ENCODE data around the gene CEACAM20. TPM values are rescaled to one million over a fixed set of nuclear protein-coding genes. Genes with fewer than 3 reads are reported as not detected.

Gene CEACAM20
- total and polyA plus RNA-seq, 4 experiments from 2014 or later: not detected

- no peak overlapping the region for H3K4me3 Mint-ChIP-seq
- DNase-seq: no peak
These were observed 3.3 kb upstream of the CEACAM20 start for GRCh38 chr19:44532819-44533218.

GRCh38 chr19:44530777-44531176 lies 1.3 kb upstream of the CEACAM20 start:
- Mint-ChIP-seq H3K27ac (no peak overlapping the region), H3K36me3 (peaks cover 0 to 2% of the 10 kb centered on the region in 2 donors), H3K9me3 (peaks cover 8 to 51% (median 25%) of the 10 kb centered on the region in 8 donors)

More at GRCh38 chr19:44532819-44533218, 3.3 kb upstream of the CEACAM20 start:
- POLR2A ChIA-PET (ENCODE audit: partially characterized antibody): interaction anchor here (0.6 kb wide), 1 partner anchor 138 kb away, joined by 3 read pairs; no protein-coding TSS in a partner anchor
- peaks cover 0 to 2% of the 10 kb centered on the region in 2 donors for H3K36me3 Mint-ChIP-seq
- Histone ChIP-seq H3K27ac (ENCODE audit: low read depth, low read length) (no peak overlapping the region), H3K9me3 (ENCODE audit: control insufficient read depth in 1 of 2, low read length in 2 of 2) (no peaks in the 10 kb centered on the region), H3K27me3 (ENCODE audit: insufficient read depth, low read length) (no peaks in the 10 kb centered on the region), H3K4me3 (ENCODE audit: low read length in 2 of 2) (no peak overlapping the region), H3K4me1 (ENCODE audit: insufficient read depth, low read length) (no peaks in the 10 kb centered on the region), H3K36me3 (ENCODE audit: insufficient read depth, low read length) (no peaks in the 10 kb centered on the region)
- intact Hi-C loops (cut with micrococcal nuclease): no loop called here
- peak overlapping the region in 1 of 7 donors; percentile 1 for H3K27ac Mint-ChIP-seq
- H3K9me3 Mint-ChIP-seq: peaks cover 8 to 54% (median 31%) of the 10 kb centered on the region in 8 donors
- H3K4me1 Mint-ChIP-seq: peaks cover 0 to 4% (median 1%) of the 10 kb centered on the region in 4 donors
- CTCF ChIA-PET (ENCODE audit: partially characterized antibody): no interaction called here
- H3K27me3 Mint-ChIP-seq: peaks cover 5 to 18% of the 10 kb centered on the region in 2 donors

GRCh38 chr19:44527554-44527953 lies 1.9 kb downstream of the CEACAM20 start:
- ChIA-PET POLR2A (ENCODE audit: partially characterized antibody) (no interaction called here), CTCF (ENCODE audit: partially characterized antibody) (no interaction called here)
- no peak overlapping the region for H3K27ac Mint-ChIP-seq
- intact Hi-C loops (cut with micrococcal nuclease): no loop called here
- H3K9me3 Mint-ChIP-seq: peaks cover 5 to 49% (median 16%) of the 10 kb centered on the region in 8 donors
- Histone ChIP-seq H3K4me1 (ENCODE audit: insufficient read depth, low read length) (no peaks in the 10 kb centered on the region), H3K9me3 (ENCODE audit: control insufficient read depth in 1 of 2, low read length in 2 of 2) (no peaks in the 10 kb centered on the region), H3K4me3 (ENCODE audit: low read length in 2 of 2) (no peak overlapping the region), H3K36me3 (ENCODE audit: insufficient read depth, low read length) (no peaks in the 10 kb centered on the region), H3K27me3 (ENCODE audit: insufficient read depth, low read length) (no peaks in the 10 kb centered on the region), H3K27ac (ENCODE audit: low read depth, low read length) (no peak overlapping the region)
- H3K36me3 Mint-ChIP-seq: no peaks in the 10 kb centered on the region
- H3K4me1 Mint-ChIP-seq: peaks cover 0 to 4% (median 1%) of the 10 kb centered on the region in 4 donors
- no peak overlapping the region for H3K4me3 Mint-ChIP-seq
- no peak for DNase-seq
- H3K27me3 Mint-ChIP-seq: peaks cover 3 to 20% of the 10 kb centered on the region in 2 donors

More at GRCh38 chr19:44530777-44531176, 1.3 kb upstream of the CEACAM20 start:
- Histone ChIP-seq H3K4me3 (ENCODE audit: low read length in 2 of 2) (no peak overlapping the region), H3K4me1 (ENCODE audit: insufficient read depth, low read length) (no peaks in the 10 kb centered on the region), H3K9me3 (ENCODE audit: control insufficient read depth in 1 of 2, low read length in 2 of 2) (no peaks in the 10 kb centered on the region), H3K27me3 (ENCODE audit: insufficient read depth, low read length) (no peaks in the 10 kb centered on the region), H3K27ac (ENCODE audit: low read depth, low read length) (no peak overlapping the region), H3K36me3 (ENCODE audit: insufficient read depth, low read length) (no peaks in the 10 kb centered on the region)
- Mint-ChIP-seq H3K27me3 (peaks cover 5 to 19% of the 10 kb centered on the region in 2 donors), H3K4me3 (no peak overlapping the region), H3K4me1 (peaks cover 0 to 4% (median 1%) of the 10 kb centered on the region in 4 donors)
- ChIA-PET POLR2A (ENCODE audit: partially characterized antibody) (no interaction called here), CTCF (ENCODE audit: partially characterized antibody) (no interaction called here)
- no peak for DNase-seq
- intact Hi-C loops (cut with micrococcal nuclease): no loop called here

GRCh38 chr19:44525721-44526430 lies 3.6 kb downstream of the CEACAM20 start:
- H3K4me3 ChIP-seq (ENCODE audit: low read length in 2 of 2): no peak overlapping the region
- intact Hi-C loops (cut with micrococcal nuclease): no loop called here
- POLR2A ChIA-PET (ENCODE audit: partially characterized antibody): no interaction called here
- Mint-ChIP-seq H3K36me3 (no peaks in the 10 kb centered on the region), H3K27ac (no peak overlapping the region), H3K9me3 (peaks cover 5 to 42% (median 17%) of the 10 kb centered on the region in 8 donors), H3K27me3 (peaks cover 3 to 16% of the 10 kb centered on the region in 2 donors), H3K4me1 (peaks cover 0 to 4% (median 1%) of the 10 kb centered on the region in 4 donors), H3K4me3 (no peak overlapping the region)
- no peaks in the 10 kb centered on the region for H3K36me3 ChIP-seq (ENCODE audit: insufficient read depth, low read length)
- no peak overlapping the region for H3K27ac ChIP-seq (ENCODE audit: low read depth, low read length)
- H3K27me3 ChIP-seq (ENCODE audit: insufficient read depth, low read length): no peaks in the 10 kb centered on the region
- no peaks in the 10 kb centered on the region for H3K4me1 ChIP-seq (ENCODE audit: insufficient read depth, low read length)
- CTCF ChIA-PET (ENCODE audit: partially characterized antibody): no interaction called here
- DNase-seq: no peak
- H3K9me3 ChIP-seq (ENCODE audit: control insufficient read depth in 1 of 2, low read length in 2 of 2): no peaks in the 10 kb centered on the region

- Histone ChIP-seq H3K36me3 (ENCODE audit: insufficient read depth, low read length) (no peaks in the 10 kb centered on the region), H3K4me3 (ENCODE audit: low read length in 2 of 2) (no peak overlapping the region), H3K9me3 (ENCODE audit: control insufficient read depth in 1 of 2, low read length in 2 of 2) (peaks cover 0 to 5% of the 10 kb centered on the region in 2 donors), H3K4me1 (ENCODE audit: insufficient read depth, low read length) (no peaks in the 10 kb centered on the region), H3K27ac (ENCODE audit: low read depth, low read length) (no peak overlapping the region), H3K27me3 (ENCODE audit: insufficient read depth, low read length) (no peaks in the 10 kb centered on the region)
- DNase-seq: no peak
- H3K27ac Mint-ChIP-seq: no peak overlapping the region
- ChIA-PET POLR2A (ENCODE audit: partially characterized antibody) (no interaction called here), CTCF (ENCODE audit: partially characterized antibody) (no interaction called here)
- H3K4me1 Mint-ChIP-seq: no peaks in the 10 kb centered on the region
- intact Hi-C loops (cut with micrococcal nuclease): no loop called here
- H3K4me3 Mint-ChIP-seq: no peak overlapping the region
- peaks cover 1 to 3% of the 10 kb centered on the region in 2 donors for H3K27me3 Mint-ChIP-seq
- peaks cover 2 to 27% (median 10%) of the 10 kb centered on the region in 8 donors for H3K9me3 Mint-ChIP-seq
- no peaks in the 10 kb centered on the region for H3K36me3 Mint-ChIP-seq
These were observed 8.1 kb downstream of the CEACAM20 start for GRCh38 chr19:44521370-44521769.

GRCh38 chr19:44517146-44517545 lies 12.3 kb downstream of the CEACAM20 start:
- Mint-ChIP-seq H3K4me3 (no peak overlapping the region), H3K27ac (no peak overlapping the region), H3K4me1 (no peaks in the 10 kb centered on the region), H3K9me3 (peaks cover 0 to 35% (median 19%) of the 10 kb centered on the region in 8 donors), H3K27me3 (peaks cover 0 to 2% of the 10 kb centered on the region in 2 donors), H3K36me3 (no peaks in the 10 kb centered on the region)
- no peaks in the 10 kb centered on the region for H3K27me3 ChIP-seq (ENCODE audit: insufficient read depth, low read length)
- H3K4me1 ChIP-seq (ENCODE audit: insufficient read depth, low read length): no peaks in the 10 kb centered on the region
- H3K27ac ChIP-seq (ENCODE audit: low read depth, low read length): no peak overlapping the region
- POLR2A ChIA-PET (ENCODE audit: partially characterized antibody): interaction anchor here (0.6 kb wide), 1 partner anchor 352 kb away, joined by 3 read pairs; no protein-coding TSS in a partner anchor
- H3K36me3 ChIP-seq (ENCODE audit: insufficient read depth, low read length): no peaks in the 10 kb centered on the region
- H3K9me3 ChIP-seq (ENCODE audit: control insufficient read depth in 1 of 2, low read length in 2 of 2): peaks cover 0 to 5% of the 10 kb centered on the region in 2 donors
- DNase-seq: no peak
- CTCF ChIA-PET (ENCODE audit: partially characterized antibody): no interaction called here
- H3K4me3 ChIP-seq (ENCODE audit: low read length in 2 of 2): no peak overlapping the region
- intact Hi-C loops (cut with micrococcal nuclease): no loop called here

- Mint-ChIP-seq H3K27ac (no peak overlapping the region), H3K4me1 (no peaks in the 10 kb centered on the region), H3K9me3 (peaks cover 0 to 43% (median 25%) of the 10 kb centered on the region in 8 donors), H3K4me3 (no peak overlapping the region), H3K27me3 (peaks cover 2 to 6% of the 10 kb centered on the region in 2 donors), H3K36me3 (peaks cover 0 to 5% of the 10 kb centered on the region in 2 donors)
- H3K27me3 ChIP-seq (ENCODE audit: insufficient read depth, low read length): no peaks in the 10 kb centered on the region
- POLR2A ChIA-PET (ENCODE audit: partially characterized antibody): no interaction called here
- H3K4me3 ChIP-seq (ENCODE audit: low read length in 2 of 2): no peak overlapping the region
- no peaks in the 10 kb centered on the region for H3K4me1 ChIP-seq (ENCODE audit: insufficient read depth, low read length)
- CTCF ChIA-PET (ENCODE audit: partially characterized antibody): no interaction called here
- no peak for DNase-seq
- H3K9me3 ChIP-seq (ENCODE audit: control insufficient read depth in 1 of 2, low read length in 2 of 2): peaks cover 0 to 5% of the 10 kb centered on the region in 2 donors
- H3K27ac ChIP-seq (ENCODE audit: low read depth, low read length): no peak overlapping the region
- H3K36me3 ChIP-seq (ENCODE audit: insufficient read depth, low read length): no peaks in the 10 kb centered on the region
- intact Hi-C loops (cut with micrococcal nuclease): no loop called here
These were observed 13.6 kb downstream of the CEACAM20 start for GRCh38 chr19:44515907-44516306.

All from CD4-positive, alpha-beta memory T cell (primary cell).